VCaP (cell line): ENCODE measurements around the gene ARAP1.

Source experiments
- H3K27ac ChIP-seq: fragments of 450-650 bp; 2 replicates; pipeline ENCODE4 v1.5.1; 2017
- TF ChIP-seq, protein P1 (sequence below): fragments of 450-650 bp; conservative IDR thresholded peaks from 2 replicates; pipeline ENCODE4 v1.5.1; 2017; ENCODE audit warnings: mild to moderate bottlenecking, moderate library complexity

The ARAP1 gene

DNA sequence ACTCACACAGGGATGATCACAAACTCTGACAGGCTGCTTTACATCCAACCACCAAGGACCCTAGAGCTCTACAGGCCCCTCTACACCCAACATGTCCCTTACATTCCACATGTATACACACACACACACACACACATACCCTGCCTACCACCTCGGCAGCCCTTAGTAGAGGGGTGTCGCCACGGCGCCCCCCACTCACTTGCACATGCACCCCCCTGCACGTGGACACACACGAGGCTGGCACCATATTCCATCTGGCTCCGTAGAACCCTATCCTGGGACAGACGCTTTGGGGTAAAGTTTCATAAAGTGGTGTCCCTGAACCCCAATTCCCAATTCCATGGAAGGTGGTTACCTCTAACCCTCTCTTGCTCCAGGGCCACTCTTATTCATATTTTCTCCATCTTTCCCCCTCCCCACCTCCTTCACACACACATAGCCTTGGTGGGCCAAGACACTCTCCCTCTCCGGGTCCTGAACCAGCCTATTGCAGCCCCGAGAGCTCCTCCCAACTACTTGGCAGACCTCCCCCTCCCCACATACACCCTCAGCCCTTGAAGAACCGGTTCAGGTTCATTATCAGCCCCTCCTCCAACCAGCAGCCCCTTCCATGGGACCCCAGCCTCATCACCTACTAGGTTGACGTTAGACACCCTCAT, 78.8 kb downstream of the ARAP1 start:
- TF ChIP-seq, protein P1, sequence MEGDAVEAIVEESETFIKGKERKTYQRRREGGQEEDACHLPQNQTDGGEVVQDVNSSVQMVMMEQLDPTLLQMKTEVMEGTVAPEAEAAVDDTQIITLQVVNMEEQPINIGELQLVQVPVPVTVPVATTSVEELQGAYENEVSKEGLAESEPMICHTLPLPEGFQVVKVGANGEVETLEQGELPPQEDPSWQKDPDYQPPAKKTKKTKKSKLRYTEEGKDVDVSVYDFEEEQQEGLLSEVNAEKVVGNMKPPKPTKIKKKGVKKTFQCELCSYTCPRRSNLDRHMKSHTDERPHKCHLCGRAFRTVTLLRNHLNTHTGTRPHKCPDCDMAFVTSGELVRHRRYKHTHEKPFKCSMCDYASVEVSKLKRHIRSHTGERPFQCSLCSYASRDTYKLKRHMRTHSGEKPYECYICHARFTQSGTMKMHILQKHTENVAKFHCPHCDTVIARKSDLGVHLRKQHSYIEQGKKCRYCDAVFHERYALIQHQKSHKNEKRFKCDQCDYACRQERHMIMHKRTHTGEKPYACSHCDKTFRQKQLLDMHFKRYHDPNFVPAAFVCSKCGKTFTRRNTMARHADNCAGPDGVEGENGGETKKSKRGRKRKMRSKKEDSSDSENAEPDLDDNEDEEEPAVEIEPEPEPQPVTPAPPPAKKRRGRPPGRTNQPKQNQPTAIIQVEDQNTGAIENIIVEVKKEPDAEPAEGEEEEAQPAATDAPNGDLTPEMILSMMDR = no peak
- peak overlapping the region; percentile 28; the same call in 1 of the 2 replicates for H3K27ac ChIP-seq

DNA sequence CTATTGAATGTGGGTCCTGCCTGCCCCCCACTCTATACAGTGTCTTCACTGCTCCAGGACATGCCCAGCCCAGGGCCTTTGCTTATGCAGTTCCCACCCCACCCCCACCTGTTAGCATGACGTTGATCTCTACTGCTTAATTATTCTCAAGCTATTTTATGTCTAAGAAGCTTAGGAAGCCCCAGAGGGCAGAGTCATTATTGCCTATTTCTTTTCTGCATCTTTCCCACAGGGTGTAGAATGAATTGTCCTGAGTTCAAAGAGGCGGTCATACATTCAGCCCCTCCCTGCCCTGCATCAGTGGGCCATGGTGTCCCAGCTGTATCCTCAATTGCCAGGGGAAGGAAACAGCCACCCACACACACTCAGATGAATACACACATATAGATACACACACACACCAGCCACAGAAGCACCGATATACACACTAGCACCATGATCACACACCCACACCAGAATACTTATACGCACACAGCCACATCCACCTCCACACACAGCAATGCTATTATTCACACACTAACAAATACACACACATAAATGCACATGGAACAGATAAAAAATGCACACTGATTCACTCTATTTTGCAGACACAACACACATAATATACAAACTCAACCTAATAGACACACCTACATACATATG, 79.5 kb downstream of the ARAP1 start:
- no peak overlapping the region for H3K27ac ChIP-seq
- TF ChIP-seq, protein P1 = no peak

DNA sequence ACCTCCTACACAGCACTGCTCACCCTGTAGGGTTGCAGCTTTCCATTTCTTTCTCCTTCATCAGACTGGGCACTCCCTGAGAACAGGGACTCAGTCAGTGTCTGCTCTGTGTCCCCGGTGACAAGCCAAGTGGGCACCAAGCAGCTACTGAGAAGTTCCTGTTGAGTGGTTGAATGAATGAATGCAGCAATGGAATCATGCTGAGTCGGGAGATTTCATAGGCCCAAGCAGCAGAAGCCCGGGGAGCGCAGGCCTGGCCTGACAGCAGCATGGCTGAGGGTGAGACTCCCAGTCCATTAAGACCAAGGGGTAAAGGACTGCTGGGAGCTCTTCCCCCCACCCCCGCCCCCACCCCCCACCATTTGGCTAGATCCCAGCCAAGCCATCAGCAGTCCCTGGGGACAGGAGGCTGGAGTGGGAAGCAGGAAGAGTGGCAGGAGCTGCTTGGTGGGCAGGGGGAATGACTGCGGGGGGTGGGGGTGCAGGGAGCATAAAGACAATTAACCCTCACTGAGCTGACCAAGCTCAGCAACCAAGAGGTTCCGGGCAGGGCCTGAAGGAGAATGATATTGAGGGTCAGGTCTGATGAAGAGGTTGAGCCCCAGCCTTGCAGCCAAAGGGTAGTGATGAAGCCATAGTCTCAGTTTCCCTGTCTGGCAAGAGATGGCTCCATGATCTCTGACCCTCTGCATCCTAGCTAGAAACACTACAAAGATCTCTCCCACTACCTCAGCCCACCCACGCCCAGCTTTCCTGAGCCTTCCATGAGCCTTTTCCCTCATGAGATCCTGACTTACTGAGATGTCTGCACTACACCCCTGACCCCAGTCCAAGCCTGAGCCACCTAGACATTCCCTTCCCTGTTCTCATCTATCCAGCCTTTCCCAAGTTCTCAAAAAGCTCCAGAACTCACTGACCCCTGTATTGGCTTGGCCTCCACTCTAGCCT, 80.8 kb downstream of the ARAP1 start:
- TF ChIP-seq, protein P1 = no peak
- H3K27ac ChIP-seq = no peak overlapping the region

DNA sequence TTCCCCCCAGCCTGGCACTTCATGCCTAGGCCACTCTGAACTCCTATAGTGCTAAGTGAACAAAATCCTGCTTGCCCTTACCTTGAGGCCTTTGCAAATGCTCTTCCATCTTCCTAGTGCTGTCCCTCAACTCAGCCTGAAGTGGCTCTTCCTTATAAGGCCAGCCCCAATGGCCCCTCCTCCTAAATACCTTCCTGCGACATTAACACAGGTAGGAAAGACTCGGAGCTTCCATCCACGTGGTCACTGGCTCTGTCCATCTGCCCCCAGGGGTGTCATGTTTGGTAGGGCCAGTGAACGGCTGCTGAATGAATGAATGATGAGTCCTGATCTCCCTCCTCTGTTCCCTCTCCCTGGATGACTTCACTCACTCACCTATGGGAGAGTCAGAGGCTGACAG, 82.2 kb downstream of the ARAP1 start:
- TF ChIP-seq, protein P1 = no peak
- no peak overlapping the region for H3K27ac ChIP-seq

DNA sequence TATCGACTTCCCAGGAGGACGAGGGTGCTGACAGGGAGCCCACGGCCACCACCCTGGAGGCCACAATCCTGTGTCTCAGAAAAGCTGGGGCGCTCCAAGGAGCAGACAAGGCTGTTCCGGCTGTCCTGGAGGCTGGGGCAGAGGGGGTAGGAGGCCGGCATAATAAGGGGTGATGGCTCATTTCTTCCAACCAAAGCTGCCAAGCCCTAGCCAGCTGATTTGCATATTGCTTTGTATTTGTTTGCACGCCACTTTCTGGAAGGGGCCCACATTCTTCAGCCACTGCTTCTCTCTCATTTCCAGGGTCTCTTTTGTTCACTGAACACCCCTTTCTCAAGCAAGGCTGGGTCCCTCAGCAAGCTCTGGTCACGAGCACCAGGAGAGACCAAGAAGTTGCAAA, 82.7 kb downstream of the ARAP1 start:
- TF ChIP-seq, protein P1 = no peak
- H3K27ac ChIP-seq = no peak overlapping the region

DNA sequence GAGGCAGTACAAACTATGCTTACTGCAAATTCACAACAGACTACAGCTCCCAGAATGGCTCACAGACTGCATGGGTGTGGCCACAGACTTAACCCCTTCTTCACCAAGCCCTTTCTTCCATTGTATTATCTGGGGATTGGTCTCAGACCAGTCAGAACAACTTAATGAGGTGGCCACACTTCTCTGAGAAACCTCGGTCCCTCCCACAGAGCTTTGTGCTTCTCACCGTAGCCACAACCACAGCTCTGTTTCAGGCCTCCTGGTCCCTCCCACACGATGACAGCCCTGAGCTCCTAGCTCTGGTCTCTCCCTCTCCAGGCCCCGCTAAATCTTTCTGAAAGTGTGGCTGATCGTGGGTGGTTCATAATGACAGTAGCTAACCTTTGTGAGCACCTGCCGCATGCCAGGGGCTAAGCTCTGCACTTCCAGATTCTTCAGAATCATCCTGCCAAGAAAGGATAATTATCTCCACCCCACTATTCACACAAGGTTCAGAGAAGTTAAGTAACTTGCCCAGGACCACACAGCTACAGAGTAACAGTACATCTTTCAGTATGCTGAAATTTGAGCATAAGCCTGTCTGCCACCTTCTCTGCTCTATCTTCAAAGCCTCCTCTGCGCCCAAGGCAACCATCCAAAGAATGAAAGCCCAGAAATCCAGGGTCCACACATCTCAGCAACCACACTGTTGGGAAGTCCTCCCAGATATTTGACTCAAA, 83.4 kb downstream of the ARAP1 start:
- TF ChIP-seq, protein P1 = no peak
- H3K27ac ChIP-seq = no peak overlapping the region
